Measurements from ENCODE around the gene MTFR2. TPM values are rescaled to one million over a fixed set of nuclear protein-coding genes. Genes with fewer than 3 reads are reported as not detected.

MTFR2 gene
- total and polyA plus RNA-seq, 2 of the 13 experiments (the other 11 are each of a cell fraction or from before 2014, with no cell fraction given): 6.7 to 10.7 TPM

DNA sequence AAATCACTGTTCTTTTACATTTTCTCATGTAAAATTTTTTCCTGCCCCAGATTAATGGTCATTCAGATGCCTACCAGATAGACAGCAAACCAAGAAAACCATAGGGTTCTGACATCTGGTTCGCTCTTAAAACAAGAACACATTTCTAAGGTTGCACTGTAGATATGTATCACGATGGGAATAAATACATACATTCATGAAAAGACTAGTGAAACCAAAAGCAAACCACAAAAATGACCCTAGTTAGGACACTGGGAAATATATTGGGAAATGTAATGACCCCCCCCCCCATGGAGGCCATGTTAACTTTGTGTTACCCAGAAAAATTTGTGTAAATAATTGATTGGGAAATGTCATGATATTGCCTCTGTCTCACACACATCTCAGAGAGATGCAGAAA, 37.5 kb downstream of the MTFR2 start:
- TF ChIP-seq MTA3 (CRISPR knock-in tag; IDR thresholded peaks at IDR 0.05) (no peak), ZNF430 (CRISPR knock-in tag; IDR thresholded peaks at IDR 0.05) (no peak)
- no peak for FAIRE-seq
- no peak overlapping the region for H3K27ac ChIP-seq (ENCODE audit: extremely low read length, insufficient read depth, low read length)
- no peak for ATAC-seq
- intact Hi-C loops (cut with micrococcal nuclease; ENCODE audit: unreplicated experiment) (no loop called here), in situ Hi-C loops (cut with HindIII; ENCODE audit: extremely low pct_ligation_motif_present, low pct_unique_long_range_greater_than_20kb) (no loop called here)
- WGBS (ENCODE audit: low lambda C conversion rate): 22% methylated on average over 2 of the region's 2 CpGs
- CTCF ChIA-PET (ENCODE audit: low intra/inter-chr PET ratio, low total read pairs): no interaction called here
- no peaks in the 10 kb centered on the region for H3K9me3 ChIP-seq (ENCODE audit: low read length)
- BruUV-seq (replicated peaks): no TSS peak
- H3K4me3 ChIP-seq (replicated peaks in 1 of 3; ENCODE audit: insufficient read depth in 1 of 3, low read depth in 2 of 3, low read length in 3 of 3): no peak overlapping the region
- no peaks in the 10 kb centered on the region for H3K36me3 ChIP-seq (replicated peaks in 1 of 2; ENCODE audit: control insufficient read depth in 1 of 2, insufficient read depth in 2 of 2, low read length in 2 of 2)
- no peaks in the 10 kb centered on the region for H4K20me1 ChIP-seq (ENCODE audit: insufficient read depth, low read length)
- H3K4me2 ChIP-seq (ENCODE audit: low read depth, low read length): no peak overlapping the region
- no peak overlapping the region for H3K9ac ChIP-seq (ENCODE audit: insufficient read depth, low read depth, low read length)
- POLR2A ChIA-PET: no interaction called here
- no peak for DNase-seq (ENCODE audit: low spot score)
- no peaks in the 10 kb centered on the region for H3K79me2 ChIP-seq (ENCODE audit: insufficient read depth, low read length)
- H2AFZ ChIP-seq (ENCODE audit: low read length): no peak overlapping the region
- H3K27me3 ChIP-seq (ENCODE audit: control insufficient read depth in 1 of 2, insufficient read depth in 2 of 2, low read length in 2 of 2): no peaks in the 10 kb centered on the region
- no peaks in the 10 kb centered on the region for H3K4me1 ChIP-seq (ENCODE audit: insufficient read depth, low read length)

DNA sequence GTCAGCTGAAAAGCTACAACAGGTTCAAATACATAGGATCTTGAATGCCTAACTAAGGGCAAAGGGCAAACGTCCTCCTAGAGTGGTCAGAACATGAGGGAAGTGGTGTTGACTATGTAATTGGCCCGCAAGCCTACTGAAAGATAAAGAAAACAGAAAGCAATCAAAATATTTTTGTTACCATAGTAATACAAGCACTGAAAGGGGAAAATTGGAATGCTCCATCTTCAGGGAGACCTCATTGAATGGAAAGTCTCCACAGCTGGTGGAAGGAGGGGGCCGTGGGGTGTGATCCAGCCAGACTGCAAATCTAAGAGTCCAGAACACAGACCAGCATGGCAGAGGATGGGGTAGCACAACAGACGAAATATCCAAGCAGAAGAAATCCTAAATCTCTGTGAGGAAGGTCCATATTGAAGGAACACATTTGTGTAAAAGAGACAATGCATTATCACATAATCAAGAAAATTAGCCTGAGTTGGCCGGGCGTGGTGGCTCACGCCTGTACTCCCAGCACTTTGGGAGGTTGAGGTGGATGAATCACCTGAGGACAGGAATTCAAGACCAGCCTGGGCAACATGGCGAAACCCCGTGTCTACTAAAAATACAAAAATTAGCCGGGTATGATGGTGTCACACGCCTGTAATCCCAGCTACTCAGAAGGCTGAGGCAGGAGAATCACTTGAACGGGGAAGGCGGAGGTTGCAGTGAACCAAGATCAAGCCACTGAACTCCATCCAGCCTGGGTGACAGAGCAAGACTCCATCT, 39.5 kb downstream of the MTFR2 start:
- H3K27ac ChIP-seq (ENCODE audit: extremely low read length, insufficient read depth, low read length): no peak overlapping the region
- H3K79me2 ChIP-seq (ENCODE audit: insufficient read depth, low read length): no peaks in the 10 kb centered on the region
- H3K36me3 ChIP-seq (replicated peaks in 1 of 2; ENCODE audit: control insufficient read depth in 1 of 2, insufficient read depth in 2 of 2, low read length in 2 of 2): no peaks in the 10 kb centered on the region
- H3K4me1 ChIP-seq (ENCODE audit: insufficient read depth, low read length): no peaks in the 10 kb centered on the region
- H3K9ac ChIP-seq (ENCODE audit: insufficient read depth, low read depth, low read length): no peak overlapping the region
- H3K4me2 ChIP-seq (ENCODE audit: low read depth, low read length): no peak overlapping the region
- no peaks in the 10 kb centered on the region for H3K27me3 ChIP-seq (ENCODE audit: control insufficient read depth in 1 of 2, insufficient read depth in 2 of 2, low read length in 2 of 2)
- no peak for DNase-seq (ENCODE audit: low spot score)
- intact Hi-C loops (cut with micrococcal nuclease; ENCODE audit: unreplicated experiment) (no loop called here), in situ Hi-C loops (cut with HindIII; ENCODE audit: extremely low pct_ligation_motif_present, low pct_unique_long_range_greater_than_20kb) (no loop called here)
- no peaks in the 10 kb centered on the region for H4K20me1 ChIP-seq (ENCODE audit: insufficient read depth, low read length)
- WGBS (ENCODE audit: low lambda C conversion rate): 41% methylated on average over 13 of the region's 13 CpGs
- POLR2A ChIA-PET: no interaction called here
- no peak for ATAC-seq
- TF ChIP-seq HNRNPL (IDR thresholded peaks at IDR 0.05; ENCODE audit: low read depth, low read length) (no peak), ZNF776 (CRISPR knock-in tag; IDR thresholded peaks at IDR 0.05) (no peak), KMT2A (CRISPR knock-in tag; IDR thresholded peaks at IDR 0.05) (no peak), ZNF343 (CRISPR knock-in tag; IDR thresholded peaks at IDR 0.05) (no peak), KDM5B (CRISPR knock-in tag; IDR thresholded peaks at IDR 0.05; ENCODE audit: borderline replicate concordance) (no peak), MIER3 (CRISPR knock-in tag; IDR thresholded peaks at IDR 0.05; ENCODE audit: borderline replicate concordance) (no peak)
- H3K9me3 ChIP-seq (ENCODE audit: low read length): no peaks in the 10 kb centered on the region
- CTCF ChIA-PET (ENCODE audit: low intra/inter-chr PET ratio, low total read pairs): no interaction called here
- no TSS peak for BruUV-seq (replicated peaks)
- FAIRE-seq: no peak
- no peak overlapping the region for H2AFZ ChIP-seq (ENCODE audit: low read length)
- no peak overlapping the region for H3K4me3 ChIP-seq (replicated peaks in 1 of 3; ENCODE audit: insufficient read depth in 1 of 3, low read depth in 2 of 3, low read length in 3 of 3)

All from HepG2 (cell line).